Fibroblast of the aortic adventitia (primary cell): ENCODE results near the gene ZBTB20. TPM values are rescaled to one million over a fixed set of nuclear protein-coding genes. Genes with fewer than 3 reads are reported as not detected.

Experiments used
- DNase-seq: peaks from one replicate; pipeline ENCODE4 v3.0.0-alpha.2; 2010; ENCODE audit warnings: low read depth
- H3K4me3 ChIP-seq: 2 replicates; pipeline ENCODE4 v1.5.1; 2011; ENCODE audit warnings: low read depth, mild to moderate bottlenecking, control low read depth, low read length, moderate library complexity
- total RNA-seq: library from RNA; depleted of rRNA; stranded (reverse); fragments of >200 nt; gene quantifications from 2 replicates; pipeline ENCODE4 v1.2.3, GENCODE V29; 2012; ENCODE audit warnings: low replicate concordance
- TF ChIP-seq, protein P1 (sequence below): IDR thresholded peaks from 2 replicates; pipeline ENCODE4 v1.5.1; 2011; ENCODE audit warnings: mild to moderate bottlenecking, low read length, control low read depth, inconsistent platforms; ENCODE audit not compliant: insufficient read depth

ZBTB20 gene
- total RNA-seq, 1 donor = 47.2 TPM

DNA sequence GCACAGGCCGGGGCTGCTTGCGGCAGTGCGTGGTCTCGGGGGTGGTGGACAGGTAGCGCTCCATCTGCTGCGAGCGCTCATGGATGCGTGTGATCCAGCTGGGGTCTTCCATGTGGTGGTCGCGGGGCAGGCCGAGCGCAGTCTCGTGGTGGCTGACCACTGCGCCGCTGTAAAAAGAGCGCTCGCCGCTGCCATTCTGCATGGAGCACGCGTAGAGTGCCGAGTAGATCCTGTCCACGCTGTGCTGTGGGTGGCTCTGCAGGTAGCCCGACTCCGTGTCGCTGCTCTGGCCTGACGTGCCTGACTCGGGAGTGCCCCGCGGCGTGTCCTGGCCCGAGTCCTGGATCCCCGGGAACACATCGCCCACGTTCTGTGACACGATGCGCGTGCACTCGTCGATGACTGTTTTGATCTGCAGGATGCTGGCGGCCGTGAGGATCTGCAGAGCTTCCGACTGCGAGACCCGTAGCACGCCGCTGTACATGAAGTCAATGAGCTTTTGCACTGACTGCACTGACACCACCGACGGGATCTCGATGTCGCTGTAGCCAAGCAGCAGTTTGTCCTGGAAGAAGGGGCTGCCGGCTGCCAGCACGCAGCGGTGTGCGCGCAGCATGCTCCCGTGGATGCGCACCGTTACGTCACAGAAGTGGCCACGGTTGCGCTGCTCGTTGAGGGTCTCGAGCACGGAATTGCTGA lies 795.8 kb downstream of the ZBTB20 start:
- DNase-seq = no peak
- no peak overlapping the region for H3K4me3 ChIP-seq
- TF ChIP-seq, protein P1, sequence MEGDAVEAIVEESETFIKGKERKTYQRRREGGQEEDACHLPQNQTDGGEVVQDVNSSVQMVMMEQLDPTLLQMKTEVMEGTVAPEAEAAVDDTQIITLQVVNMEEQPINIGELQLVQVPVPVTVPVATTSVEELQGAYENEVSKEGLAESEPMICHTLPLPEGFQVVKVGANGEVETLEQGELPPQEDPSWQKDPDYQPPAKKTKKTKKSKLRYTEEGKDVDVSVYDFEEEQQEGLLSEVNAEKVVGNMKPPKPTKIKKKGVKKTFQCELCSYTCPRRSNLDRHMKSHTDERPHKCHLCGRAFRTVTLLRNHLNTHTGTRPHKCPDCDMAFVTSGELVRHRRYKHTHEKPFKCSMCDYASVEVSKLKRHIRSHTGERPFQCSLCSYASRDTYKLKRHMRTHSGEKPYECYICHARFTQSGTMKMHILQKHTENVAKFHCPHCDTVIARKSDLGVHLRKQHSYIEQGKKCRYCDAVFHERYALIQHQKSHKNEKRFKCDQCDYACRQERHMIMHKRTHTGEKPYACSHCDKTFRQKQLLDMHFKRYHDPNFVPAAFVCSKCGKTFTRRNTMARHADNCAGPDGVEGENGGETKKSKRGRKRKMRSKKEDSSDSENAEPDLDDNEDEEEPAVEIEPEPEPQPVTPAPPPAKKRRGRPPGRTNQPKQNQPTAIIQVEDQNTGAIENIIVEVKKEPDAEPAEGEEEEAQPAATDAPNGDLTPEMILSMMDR = no peak

DNA sequence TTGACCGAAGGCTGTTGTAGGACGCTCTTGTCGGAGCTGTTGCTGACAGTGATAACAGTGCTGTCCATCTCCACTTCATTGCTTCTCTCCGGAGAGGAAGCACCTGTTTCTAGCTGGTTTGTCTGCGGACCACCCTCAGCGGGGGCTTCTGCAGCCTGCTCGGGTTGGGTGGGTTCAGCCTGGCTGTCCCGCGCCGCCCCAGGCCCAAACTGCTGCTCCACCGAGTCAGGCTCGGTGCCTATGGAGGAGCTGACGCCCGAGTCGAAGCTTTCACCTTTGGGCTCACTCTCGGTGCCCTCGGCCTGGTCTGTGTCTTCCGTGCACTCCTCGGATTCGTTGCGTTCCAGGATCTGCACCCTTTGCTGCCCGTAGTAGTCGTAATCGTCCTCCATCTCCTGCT lies 796.4 kb downstream of the ZBTB20 start:
- TF ChIP-seq, protein P1 = no peak
- H3K4me3 ChIP-seq = no peak overlapping the region
- DNase-seq = no peak

DNA sequence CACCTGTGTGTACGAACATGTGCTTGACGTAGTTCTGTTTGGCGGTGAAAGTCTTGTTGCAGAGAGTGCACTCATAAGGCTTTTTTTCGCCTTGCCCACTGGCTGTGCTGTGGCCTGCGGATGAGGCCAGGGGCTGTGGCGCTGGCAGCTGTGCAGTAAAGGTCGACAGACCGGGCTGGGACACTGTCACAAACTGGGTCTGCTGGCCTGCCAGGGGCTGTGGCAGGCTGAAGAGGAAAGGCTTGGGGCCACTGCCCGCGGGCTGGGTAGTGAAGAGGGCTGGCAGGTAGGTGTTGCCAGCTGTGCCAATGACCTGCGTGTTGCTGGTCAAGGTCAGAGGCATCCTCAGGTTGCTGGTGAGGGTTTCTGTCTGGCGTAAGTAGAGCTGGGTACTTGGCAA lies 796.8 kb downstream of the ZBTB20 start:
- H3K4me3 ChIP-seq = no peak overlapping the region
- TF ChIP-seq, protein P1 = no peak

DNA sequence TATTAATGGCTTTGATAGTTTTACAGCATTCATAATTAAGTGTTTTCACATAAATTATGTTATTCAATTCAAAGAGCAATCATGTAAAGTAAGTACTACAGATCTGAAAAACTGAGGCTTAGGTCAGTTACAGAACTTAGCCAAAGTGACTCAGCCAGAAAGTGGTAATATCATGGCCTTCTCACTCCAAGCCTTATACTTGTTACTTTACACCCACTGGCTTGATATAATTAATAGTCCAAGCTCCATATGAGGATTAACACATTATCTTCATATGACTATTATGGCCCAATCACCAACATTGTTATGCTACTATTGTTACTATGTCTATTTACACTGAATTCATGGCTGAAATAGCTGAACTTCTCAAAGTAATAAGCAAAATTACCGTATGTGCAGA lies 802.6 kb downstream of the ZBTB20 start:
- no peak for DNase-seq
- H3K4me3 ChIP-seq = no peak overlapping the region
- TF ChIP-seq, protein P1 = no peak

More for the DNA sequence above, 796.8 kb downstream of the ZBTB20 start:
- no peak for DNase-seq

DNA sequence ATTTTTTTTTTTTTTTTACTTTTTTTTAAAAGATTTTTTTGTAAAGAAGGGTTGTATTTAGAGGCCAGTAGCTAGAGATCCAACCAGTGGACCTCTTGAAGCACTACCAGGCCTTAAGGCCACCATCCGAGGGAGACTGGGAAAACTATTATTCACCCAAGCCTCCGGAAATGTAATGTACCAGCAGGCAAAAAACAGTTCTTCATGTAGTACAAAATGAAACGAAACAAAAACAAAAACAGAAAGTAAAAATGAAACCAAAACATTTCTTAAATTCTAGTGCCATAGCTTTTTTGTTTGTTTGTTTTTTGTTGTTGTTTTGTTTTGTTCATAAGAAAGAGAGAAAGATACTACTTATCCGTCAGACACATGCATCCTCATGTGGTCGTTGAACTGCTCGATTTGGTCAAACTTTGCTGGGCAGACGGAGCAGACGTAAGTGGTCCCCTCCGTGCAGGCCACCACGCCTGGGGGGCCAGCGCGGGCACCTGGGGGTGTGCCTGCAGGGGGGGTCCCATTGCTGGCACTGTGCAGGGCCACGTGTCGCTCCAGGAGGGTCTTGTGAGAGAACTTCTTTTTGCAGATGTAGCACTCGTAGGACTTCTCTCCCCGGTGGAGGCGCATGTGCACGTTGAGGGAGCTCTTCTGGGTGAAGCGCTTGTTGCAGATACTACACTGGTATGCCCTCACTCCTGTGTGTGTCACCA lies 808.3 kb downstream of the ZBTB20 start:
- TF ChIP-seq, protein P1 = no peak
- H3K4me3 ChIP-seq = no peak overlapping the region
- DNase-seq = no peak

DNA sequence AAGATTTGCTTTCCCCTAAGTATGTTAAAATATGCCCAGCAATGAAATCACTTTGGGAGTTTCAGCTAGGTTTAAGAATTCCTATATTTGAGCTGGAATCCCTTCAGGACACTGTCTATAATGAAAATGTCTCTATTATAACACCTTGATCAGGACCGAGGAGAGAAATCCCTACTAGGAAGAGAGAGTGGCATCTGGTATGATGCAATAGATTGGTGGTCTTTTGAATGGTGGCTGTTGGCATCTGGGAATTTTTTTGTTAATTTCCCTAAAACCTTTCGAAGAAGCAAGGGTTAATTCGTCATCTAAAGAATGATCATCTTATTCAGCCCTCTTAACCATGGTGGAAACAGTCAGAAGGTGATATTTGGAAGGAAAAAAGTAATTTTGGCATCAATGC lies 810.2 kb downstream of the ZBTB20 start:
- TF ChIP-seq, protein P1 = no peak
- DNase-seq = no peak
- no peak overlapping the region for H3K4me3 ChIP-seq
